H1 (cell line): ENCODE measurements around the gene DBP. TPM values are rescaled to one million over a fixed set of nuclear protein-coding genes. Genes with fewer than 3 reads are reported as not detected.
A peak's percentile ranks its signal among the peaks of the same experiment; 100 is the strongest.

Experiments
- CTCF ChIA-PET: fragments of 300-600 bp; sonication (Branson Sonifier 250); formaldehyde crosslinking; loops from one replicate; lab custom pipeline; 2021; ENCODE audit not compliant: partially characterized antibody; lab: Charles Lee
- POLR2A ChIA-PET: fragments of 300-600 bp; sonication (Branson Sonifier 250); formaldehyde crosslinking; loops from one replicate; lab custom pipeline; 2021; ENCODE audit warnings: inconsistent platforms; ENCODE audit not compliant: partially characterized antibody; lab: Charles Lee
- DNase-seq, 2 experiments: peaks; one replicate each; pipeline versions ENCODE4 v3.0.0 to v3.0.0-alpha.2; 2010 to 2022; ENCODE audit warnings: low spot score in 2 of 2, low read depth in 1 of 2, mixed read lengths in 1 of 2
- FAIRE-seq: peaks from 2 replicates; lab custom pipeline; 2011; peaks lifted over from hg19 to GRCh38; lab: Jason Lieb, UNC
- H2AFZ ChIP-seq: 2 replicates; pipeline ENCODE4 v1.8.1; 2012; ENCODE audit warnings: low read length, inconsistent platforms
- H2AK5ac ChIP-seq: 2 replicates; pipeline ENCODE4 v1.6.1; 2013; ENCODE audit warnings: low read depth, low read length
- H2BK120ac ChIP-seq: replicated peaks from 2 replicates; pipeline ENCODE3; 2013; ENCODE audit warnings: low read depth, low read length, inconsistent platforms
- H2BK12ac ChIP-seq: 2 replicates; pipeline ENCODE4 v1.6.1; 2013; ENCODE audit warnings: low read depth, low read length
- H2BK15ac ChIP-seq: 2 replicates; pipeline ENCODE4 v1.6.1; 2013; ENCODE audit warnings: low read length
- H2BK20ac ChIP-seq: 2 replicates; pipeline ENCODE4 v1.6.1; 2013; ENCODE audit warnings: low read length
- H2BK5ac ChIP-seq: 2 replicates; pipeline ENCODE4 v1.6.1; 2013; ENCODE audit warnings: low read depth, low read length
- H3K14ac ChIP-seq: 2 replicates; pipeline ENCODE4 v1.6.1; 2013; ENCODE audit warnings: inconsistent platforms; ENCODE audit not compliant: insufficient read length
- H3K18ac ChIP-seq: 2 replicates; pipeline ENCODE4 v1.6.1; 2013; ENCODE audit warnings: low read length; ENCODE audit errors: extremely low read depth
- H3K23ac ChIP-seq: 2 replicates; pipeline ENCODE4 v1.6.1; 2013; ENCODE audit warnings: inconsistent platforms; ENCODE audit not compliant: insufficient read length
- H3K23me2 ChIP-seq: 2 replicates; pipeline ENCODE4 v1.6.1; 2013; ENCODE audit warnings: low read depth, low read length
- H3K27ac ChIP-seq: 2 replicates; pipeline ENCODE4 v1.6.1; 2011; ENCODE audit warnings: low read depth, low read length, inconsistent platforms
- H3K27me3 ChIP-seq, 4 experiments: replicated peaks in 1 of 4; 1 replicate in 1 of 4; 2 replicates in 3 of 4; pipeline versions ENCODE4 v1.6.1 to v1.8.1; 2011 to 2013; ENCODE audit warnings: low read length in 3 of 4, mild to moderate bottlenecking in 3 of 4, inconsistent platforms in 2 of 4, mixed read lengths in 2 of 4, moderate library complexity in 1 of 4; ENCODE audit not compliant: control insufficient read depth in 3 of 4, insufficient read depth in 3 of 4; ENCODE audit errors: extremely low read depth in 1 of 4
- H3K36me3 ChIP-seq, 4 experiments: 2 replicates each; pipeline versions ENCODE4 v1.6.1 to v1.8.1; 2011 to 2013; ENCODE audit warnings: mild to moderate bottlenecking in 4 of 4, low read length in 3 of 4, moderate library complexity in 2 of 4, control low read depth in 1 of 4, inconsistent platforms in 1 of 4; ENCODE audit not compliant: insufficient read depth in 4 of 4, control insufficient read depth in 2 of 4
- H3K4ac ChIP-seq: replicated peaks from 2 replicates; pipeline ENCODE3; 2013; ENCODE audit warnings: low read length, low read depth, mixed read lengths, inconsistent platforms; ENCODE audit not compliant: insufficient read length
- H3K4me1 ChIP-seq, 4 experiments: replicated peaks in 1 of 4; 1 replicate in 1 of 4; 2 replicates in 3 of 4; pipeline versions ENCODE4 v1.6.1 to v1.8.1; 2011 to 2013; ENCODE audit warnings: low read length in 3 of 4, inconsistent platforms in 2 of 4, mixed read lengths in 1 of 4; ENCODE audit not compliant: insufficient read depth in 4 of 4, control insufficient read depth in 3 of 4
- H3K4me2 ChIP-seq, 2 experiments: 2 replicates each; pipeline versions ENCODE4 v1.6.1 to v1.8.1; 2011 to 2013; ENCODE audit warnings: low read depth in 2 of 2, low read length in 2 of 2, control low read depth in 1 of 2, inconsistent platforms in 1 of 2, mild to moderate bottlenecking in 1 of 2; ENCODE audit not compliant: insufficient read depth in 1 of 2
- H3K4me3 ChIP-seq, 4 experiments: fragments of 200-600, 300-600 bp in 1 of 4; sonication (generic), shearing (Covaris generic), sonication (Bioruptor Twin) in 1 of 4; 2 replicates each; pipeline versions ENCODE4 v1.5.1 to v1.8.1; 2011 to 2016; ENCODE audit warnings: low read length in 4 of 4, low read depth in 3 of 4, control low read depth in 2 of 4, inconsistent platforms in 2 of 4, mild to moderate bottlenecking in 2 of 4, mixed read lengths in 1 of 4, moderate library complexity in 1 of 4; ENCODE audit not compliant: insufficient read depth in 2 of 4; ENCODE audit errors: extremely low read depth in 1 of 4
- H3K56ac ChIP-seq: replicated peaks from 2 replicates; pipeline ENCODE3; 2013; ENCODE audit warnings: low read depth, mild to moderate bottlenecking, mixed read lengths, low read length, inconsistent platforms; ENCODE audit not compliant: insufficient read length
- H3K79me1 ChIP-seq: 2 replicates; pipeline ENCODE4 v1.6.1; 2013; ENCODE audit warnings: low read depth, low read length, control low read depth
- H3K79me2 ChIP-seq, 2 experiments: 2 replicates each; pipeline versions ENCODE4 v1.6.1 to v1.8.1; 2012 to 2013; ENCODE audit warnings: low read length in 2 of 2, mild to moderate bottlenecking in 2 of 2, inconsistent platforms in 1 of 2; ENCODE audit not compliant: insufficient read depth in 2 of 2, control insufficient read depth in 1 of 2
- H3K9ac ChIP-seq, 4 experiments: replicated peaks in 1 of 4; 1 replicate in 1 of 4; 2 replicates in 3 of 4; pipeline versions ENCODE4 v1.6.1 to v1.8.1; 2011 to 2013; ENCODE audit warnings: low read depth in 3 of 4, low read length in 3 of 4, control low read depth in 2 of 4, mild to moderate bottlenecking in 2 of 4, moderate library complexity in 2 of 4, inconsistent platforms in 1 of 4; ENCODE audit errors: extremely low read depth in 1 of 4
- H3K9me3 ChIP-seq, 2 experiments: 2 replicates each; pipeline versions ENCODE4 v1.6.1 to v1.8.1; 2012 to 2013; ENCODE audit warnings: mild to moderate bottlenecking in 2 of 2, moderate library complexity in 2 of 2, control low read depth in 1 of 2, inconsistent platforms in 1 of 2, low read depth in 1 of 2, low read length in 1 of 2, mixed read lengths in 1 of 2; ENCODE audit not compliant: insufficient read depth in 2 of 2
- H4K20me1 ChIP-seq, 2 experiments: replicated peaks in 1 of 2; 2 replicates each; pipeline versions ENCODE3 to v1.8.1; 2011 to 2013; ENCODE audit warnings: inconsistent platforms in 2 of 2, low read length in 2 of 2, mild to moderate bottlenecking in 1 of 2; ENCODE audit not compliant: insufficient read depth in 2 of 2, control insufficient read depth in 1 of 2
- H4K5ac ChIP-seq: 2 replicates; pipeline ENCODE4 v1.6.1; 2013; ENCODE audit warnings: low read length, low read depth, mixed read lengths, inconsistent platforms; ENCODE audit not compliant: insufficient read length
- H4K8ac ChIP-seq: 2 replicates; pipeline ENCODE4 v1.8.0; 2013; ENCODE audit warnings: mild to moderate bottlenecking, moderate library complexity, low read length, inconsistent platforms; ENCODE audit not compliant: insufficient read depth; ENCODE audit errors: extremely low read depth
- H4K91ac ChIP-seq: replicated peaks from 2 replicates; pipeline ENCODE3; 2013; ENCODE audit warnings: low read length, mixed read lengths, inconsistent platforms; ENCODE audit not compliant: insufficient read length
- CREB1 ChIP-seq: IDR thresholded peaks from 2 replicates; pipeline ENCODE4 v1.6.1; 2012; ENCODE audit warnings: inconsistent platforms
- GTF2F1 ChIP-seq: IDR thresholded peaks from 2 replicates; pipeline ENCODE4 v1.6.1; 2012; ENCODE audit warnings: low read depth, low read length, improper control_type of control experiment, borderline replicate concordance
- HDAC6 ChIP-seq: IDR thresholded peaks from one replicate; pipeline ENCODE4 v1.7.1; 2012; ENCODE audit warnings: low read depth, mild to moderate bottlenecking, inconsistent platforms, low read length, moderate library complexity
- JUND ChIP-seq: IDR thresholded peaks from 2 replicates; pipeline ENCODE4 v1.6.1; 2011; ENCODE audit warnings: mild to moderate bottlenecking, improper control_type of control experiment, low read length
- KDM4A ChIP-seq: IDR thresholded peaks from one replicate; pipeline ENCODE4 v1.7.1; 2012; ENCODE audit warnings: low read depth, mild to moderate bottlenecking, moderate library complexity, low read length, inconsistent platforms; ENCODE audit not compliant: severe bottlenecking
- KDM5A ChIP-seq: fragments of 200-600 bp; IDR thresholded peaks from 2 replicates; pipeline ENCODE4 v1.7.1; 2012; ENCODE audit warnings: mild to moderate bottlenecking, low read length, inconsistent platforms, mixed read lengths
- MAFK ChIP-seq: IDR thresholded peaks from 2 replicates; pipeline ENCODE4 v1.6.1; 2012; ENCODE audit warnings: low read depth, mild to moderate bottlenecking, improper control_type of control experiment, low read length
- SIN3A ChIP-seq, 2 experiments: IDR thresholded peaks in 1 of 2; conservative IDR thresholded peaks in 1 of 2; 2 replicates each; pipeline ENCODE4 v1.6.1; 2011 to 2012; ENCODE audit warnings: low read length in 2 of 2, improper control_type of control experiment in 1 of 2, low read depth in 1 of 2, mild to moderate bottlenecking in 1 of 2
- SP2 ChIP-seq: IDR thresholded peaks from 2 replicates; pipeline ENCODE4 v1.6.1; 2012; ENCODE audit warnings: mild to moderate bottlenecking, low read length, inconsistent platforms
- SP4 ChIP-seq: IDR thresholded peaks from 2 replicates; pipeline ENCODE4 v1.6.1; 2012; ENCODE audit warnings: low read length, inconsistent platforms
- SRF ChIP-seq: IDR thresholded peaks from 2 replicates; pipeline ENCODE4 v1.6.1; 2011; ENCODE audit warnings: mild to moderate bottlenecking, low read depth, low read length, moderate library complexity
- TAF1 ChIP-seq: IDR thresholded peaks from 2 replicates; pipeline ENCODE4 v1.6.1; 2011; ENCODE audit warnings: mild to moderate bottlenecking, low read depth, low read length
- TBP ChIP-seq: IDR thresholded peaks from 2 replicates; pipeline ENCODE4 v1.6.1; 2011; ENCODE audit warnings: low read depth, low read length, improper control_type of control experiment
- WGBS, 2 experiments: shearing (Covaris generic) in 1 of 2; methylation state at CpG; one replicate each; pipeline versions ENCODE4 v1.1.6 to v1.1.7; 2013 to 2015; ENCODE audit warnings: low lambda C conversion rate in 2 of 2, mixed read lengths in 2 of 2, inconsistent platforms in 1 of 2, low coverage in 1 of 2, missing lambda C conversion rate in 1 of 2; ENCODE audit not compliant: insufficient replicate concordance in 2 of 2, insufficient coverage in 1 of 2, insufficient read length in 1 of 2; ENCODE audit errors: extremely low coverage in 1 of 2, missing lambda C conversion rate in 1 of 2; 5-methylcytosine and 5-hydroxymethylcytosine counted together
- polyA plus RNA-seq, 7 experiments: library from polyadenylated mRNA; depleted of rRNA in 3 of 7; stranded (reverse) in 5 of 7; unstranded in 2 of 7; fragments of >200 nt in 5 of 7; fragments of 200-250 nt in 2 of 7; gene quantifications; 1 replicate in 5 of 7; 2 replicates in 1 of 7; 4 replicates in 1 of 7; pipeline versions ENCODE4 v1.2.1 to v1.2.3, GENCODE V29; 2011 to 2013; ENCODE audit warnings: missing spikeins in 2 of 7, mixed read lengths in 2 of 7
- total RNA-seq: library from RNA; stranded (reverse); fragmentation: NEBNext Ultra II Directional; extraction: Animal tissue kit (Norgen Biotek cat#: 25700); gene quantifications from 2 replicates; pipeline ENCODE4 v1.2.1, GENCODE V29; 2021

The DBP gene
- total and polyA plus RNA-seq, 2 of the 8 experiments (the other 6 are each of a cell fraction or from before 2014, with no cell fraction given): 7.5 to 8.3 TPM

GRCh38 chr19:48637449-48637947 lies 319 bp upstream of the DBP start:
- Histone ChIP-seq H3K79me2 (no peaks in the 10 kb centered on the region), H3K4me1 (peaks cover 9 to 28% (median 19%) of the 10 kb centered on the region in 4 experiments), H2BK20ac (no peak overlapping the region), H3K18ac (peak overlapping the region; percentile 93), H3K23me2 (peaks cover 25% of the 10 kb centered on the region), H3K4me3 (peak overlapping the region; percentile 58 to 74 (median 68)), H2AK5ac (no peak overlapping the region), H3K14ac (no peak overlapping the region), H3K4ac (no peak overlapping the region), H3K36me3 (no peaks in the 10 kb centered on the region), H3K27ac (peak overlapping the region; percentile 89), H2BK120ac (no peak overlapping the region), H2BK5ac (peak overlapping the region; percentile 95), H3K27me3 (peaks cover 0 to 2% (median 0%) of the 10 kb centered on the region in 4 experiments; a peak in 2 of 7 replicates), H2BK12ac (no peak overlapping the region; the same call in 1 of the 2 replicates), H3K56ac (peak overlapping the region; percentile 18), H4K91ac (peak overlapping the region; percentile 17), H2AFZ (no peak overlapping the region), H3K79me1 (no peaks in the 10 kb centered on the region), H4K8ac (no peak overlapping the region), H3K9me3 (no peaks in the 10 kb centered on the region), H4K5ac (peak overlapping the region; percentile 24), H4K20me1 (no peaks in the 10 kb centered on the region), H3K23ac (no peak overlapping the region), H3K9ac (peak overlapping the region in 3 of 4 experiments; percentile 64 to 72 (median 66); a peak in 6 of 7 replicates), H2BK15ac (no peak overlapping the region), H3K4me2 (peak overlapping the region; percentile 94 to 95)
- DNase-seq (peak; percentile 97), FAIRE-seq (no peak)
- WGBS, 2 experiments: 0% methylated on average over 36 of the region's 38 CpGs; no CpG with 5 or more reads in 1 of the 2 experiments
- CTCF ChIA-PET: interaction anchor here (0.6 to 1.1 kb wide), 3 partner anchors 82 to 275 kb away, joined by 3 to 5 read pairs (median 3); partner anchors contain the start of gene MAMSTR
- POLR2A ChIA-PET: interaction anchor here (0.7 to 30.9 kb wide), 7 partner anchors 8 to 327 kb away, joined by 3 to 788 read pairs (median 4); partner anchors contain the start of genes CA11, FAM83E, RPL18 and SPACA4
- TF ChIP-seq KDM4A (peak; percentile 12), TBP (peak; percentile 9; the same call in 1 of the 2 replicates), SP4 (peak; percentile 61; the same call in 1 of the 2 replicates), TAF1 (0 out of 2 replicates have a peak, but pooled peaks have one; percentile 6), HDAC6 (no peak), SRF (no peak), SIN3A (conservative IDR thresholded peaks at IDR 0.05 in 1 of 2, IDR thresholded peaks at IDR 0.05 in 1 of 2; ENCODE audit: low read depth in 1 of 2, low read length in 2 of 2) (0 out of 4 replicates have a peak, but pooled peaks of 1 of the 2 experiments have one; percentile 14), JUND (no peak), KDM5A (no peak), SP2 (0 out of 2 replicates have a peak, but pooled peaks have one; percentile 21), MAFK (no peak), GTF2F1 (peak; percentile 41; the same call in 1 of the 2 replicates), CREB1 (peak; percentile 66)
